ENCODE results near the gene TMEM229A.

The TMEM229A gene

DNA sequence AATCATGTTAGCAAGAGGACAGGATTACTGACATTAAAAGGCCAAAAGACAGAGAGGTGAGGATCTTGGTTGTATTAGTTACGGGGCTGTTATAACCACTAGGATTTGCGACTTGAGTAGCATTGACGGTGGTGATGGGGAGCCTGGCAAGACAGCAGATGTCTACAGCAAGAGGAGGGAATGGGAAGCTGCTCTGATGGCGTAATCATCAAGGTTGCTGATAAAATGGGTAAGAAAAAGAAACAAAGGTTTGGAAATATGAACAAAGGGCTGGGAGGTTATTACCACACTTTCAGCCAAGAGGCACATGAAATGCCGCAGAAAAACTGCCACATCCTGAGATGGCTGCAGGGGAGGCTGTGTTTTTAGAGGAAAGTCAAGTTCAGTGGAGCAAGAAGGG, 33.9 kb downstream of the TMEM229A start:
- TF ChIP-seq EGR1 (IDR thresholded peaks at IDR 0.05) (no peak), CEBPB (IDR thresholded peaks at IDR 0.05) (no peak), EP300 (IDR thresholded peaks at IDR 0.05; ENCODE audit: borderline replicate concordance) (no peak)
- TF ChIP-seq, protein P1, sequence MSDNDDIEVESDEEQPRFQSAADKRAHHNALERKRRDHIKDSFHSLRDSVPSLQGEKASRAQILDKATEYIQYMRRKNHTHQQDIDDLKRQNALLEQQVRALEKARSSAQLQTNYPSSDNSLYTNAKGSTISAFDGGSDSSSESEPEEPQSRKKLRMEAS (IDR thresholded peaks at IDR 0.05) = no peak

DNA sequence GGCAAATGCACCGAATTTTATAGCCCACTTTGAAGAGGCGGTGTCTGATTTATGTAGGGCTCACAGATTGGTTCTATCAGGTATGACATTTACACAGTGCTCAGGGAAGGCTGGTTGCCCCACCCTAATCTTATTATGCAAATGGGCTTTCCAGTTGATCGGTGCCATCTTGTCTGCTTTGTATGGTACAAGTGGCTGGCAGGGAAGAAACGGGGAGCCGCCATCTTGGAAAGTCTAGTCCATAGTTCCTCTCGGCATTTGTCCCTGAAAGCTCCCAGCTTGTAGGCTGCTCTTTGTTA, 36.6 kb downstream of the TMEM229A start:
- no peak for TF ChIP-seq RAD21 (IDR thresholded peaks at IDR 0.05; ENCODE audit: low read depth)
- no peak for TF ChIP-seq TCF12 (IDR thresholded peaks at IDR 0.05; ENCODE audit: low read depth)
- no peak for TF ChIP-seq YY1 (IDR thresholded peaks at IDR 0.05; ENCODE audit: low read depth)
- no peak for TF ChIP-seq EP300 (IDR thresholded peaks at IDR 0.05; ENCODE audit: borderline replicate concordance)
- no peak for TF ChIP-seq FOXM1 (IDR thresholded peaks at IDR 0.05; ENCODE audit: borderline replicate concordance, low read depth)
- TF ChIP-seq, protein P2, sequence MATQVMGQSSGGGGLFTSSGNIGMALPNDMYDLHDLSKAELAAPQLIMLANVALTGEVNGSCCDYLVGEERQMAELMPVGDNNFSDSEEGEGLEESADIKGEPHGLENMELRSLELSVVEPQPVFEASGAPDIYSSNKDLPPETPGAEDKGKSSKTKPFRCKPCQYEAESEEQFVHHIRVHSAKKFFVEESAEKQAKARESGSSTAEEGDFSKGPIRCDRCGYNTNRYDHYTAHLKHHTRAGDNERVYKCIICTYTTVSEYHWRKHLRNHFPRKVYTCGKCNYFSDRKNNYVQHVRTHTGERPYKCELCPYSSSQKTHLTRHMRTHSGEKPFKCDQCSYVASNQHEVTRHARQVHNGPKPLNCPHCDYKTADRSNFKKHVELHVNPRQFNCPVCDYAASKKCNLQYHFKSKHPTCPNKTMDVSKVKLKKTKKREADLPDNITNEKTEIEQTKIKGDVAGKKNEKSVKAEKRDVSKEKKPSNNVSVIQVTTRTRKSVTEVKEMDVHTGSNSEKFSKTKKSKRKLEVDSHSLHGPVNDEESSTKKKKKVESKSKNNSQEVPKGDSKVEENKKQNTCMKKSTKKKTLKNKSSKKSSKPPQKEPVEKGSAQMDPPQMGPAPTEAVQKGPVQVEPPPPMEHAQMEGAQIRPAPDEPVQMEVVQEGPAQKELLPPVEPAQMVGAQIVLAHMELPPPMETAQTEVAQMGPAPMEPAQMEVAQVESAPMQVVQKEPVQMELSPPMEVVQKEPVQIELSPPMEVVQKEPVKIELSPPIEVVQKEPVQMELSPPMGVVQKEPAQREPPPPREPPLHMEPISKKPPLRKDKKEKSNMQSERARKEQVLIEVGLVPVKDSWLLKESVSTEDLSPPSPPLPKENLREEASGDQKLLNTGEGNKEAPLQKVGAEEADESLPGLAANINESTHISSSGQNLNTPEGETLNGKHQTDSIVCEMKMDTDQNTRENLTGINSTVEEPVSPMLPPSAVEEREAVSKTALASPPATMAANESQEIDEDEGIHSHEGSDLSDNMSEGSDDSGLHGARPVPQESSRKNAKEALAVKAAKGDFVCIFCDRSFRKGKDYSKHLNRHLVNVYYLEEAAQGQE (IDR thresholded peaks at IDR 0.05; ENCODE audit: low read depth) = no peak
- TF ChIP-seq, protein P3, sequence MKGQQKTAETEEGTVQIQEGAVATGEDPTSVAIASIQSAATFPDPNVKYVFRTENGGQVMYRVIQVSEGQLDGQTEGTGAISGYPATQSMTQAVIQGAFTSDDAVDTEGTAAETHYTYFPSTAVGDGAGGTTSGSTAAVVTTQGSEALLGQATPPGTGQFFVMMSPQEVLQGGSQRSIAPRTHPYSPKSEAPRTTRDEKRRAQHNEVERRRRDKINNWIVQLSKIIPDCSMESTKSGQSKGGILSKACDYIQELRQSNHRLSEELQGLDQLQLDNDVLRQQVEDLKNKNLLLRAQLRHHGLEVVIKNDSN (IDR thresholded peaks at IDR 0.05) = no peak
- TF ChIP-seq, protein P1 (IDR thresholded peaks at IDR 0.05) = no peak
- no peak for TF ChIP-seq NFIC (IDR thresholded peaks at IDR 0.05)
- TF ChIP-seq CREB1 (IDR thresholded peaks at IDR 0.05; ENCODE audit: low read depth) = no peak
- no peak for TF ChIP-seq CEBPB (IDR thresholded peaks at IDR 0.05)
- TF ChIP-seq TAF1 (IDR thresholded peaks at IDR 0.05; ENCODE audit: low read depth) = no peak
- TF ChIP-seq TEAD4 (IDR thresholded peaks at IDR 0.05) = no peak
- no peak for TF ChIP-seq ZBTB7A (IDR thresholded peaks at IDR 0.05; ENCODE audit: low read depth)
- TF ChIP-seq EGR1 (IDR thresholded peaks at IDR 0.05) = no peak

DNA sequence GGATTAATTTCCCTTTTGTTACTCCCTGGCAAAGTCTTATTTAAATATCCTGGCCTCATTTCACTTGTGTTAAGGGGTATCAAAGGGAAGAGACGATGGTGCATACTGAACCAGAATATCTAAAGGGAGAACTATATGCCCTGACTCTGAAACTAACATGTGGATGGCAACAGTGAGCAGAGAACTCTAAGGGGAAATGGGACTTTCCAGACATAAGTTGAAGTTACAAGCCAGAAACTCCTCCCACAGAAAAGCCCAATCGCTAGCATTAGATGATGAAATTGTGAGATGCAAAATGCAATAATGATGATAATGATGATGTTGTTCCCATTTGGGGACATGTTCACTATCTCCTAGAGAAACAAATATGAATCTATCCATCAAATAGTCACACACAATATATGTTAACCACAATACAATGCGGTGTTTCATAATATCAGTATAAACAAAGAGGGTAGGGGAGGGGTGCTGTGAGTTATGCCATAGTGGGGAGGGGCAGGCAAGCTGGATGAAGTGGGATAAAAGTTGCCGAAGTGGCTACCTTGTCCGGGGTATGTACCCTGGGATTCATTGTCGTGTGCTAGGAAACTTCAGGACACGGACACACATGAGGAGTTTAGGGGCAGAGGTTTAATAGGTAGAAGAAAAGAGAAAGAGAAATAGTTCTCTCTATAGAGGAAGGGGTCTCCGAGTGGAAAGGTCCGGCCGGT, 37.1 kb downstream of the TMEM229A start:
- TF ChIP-seq, protein P3 (IDR thresholded peaks at IDR 0.05) = no peak
- no peak for TF ChIP-seq RAD21 (IDR thresholded peaks at IDR 0.05; ENCODE audit: low read depth)
- no peak for TF ChIP-seq EP300 (IDR thresholded peaks at IDR 0.05; ENCODE audit: borderline replicate concordance)
- no peak for TF ChIP-seq TEAD4 (IDR thresholded peaks at IDR 0.05)
- TF ChIP-seq, protein P1 (IDR thresholded peaks at IDR 0.05) = no peak
- no peak for TF ChIP-seq YY1 (IDR thresholded peaks at IDR 0.05; ENCODE audit: low read depth)
- no peak for TF ChIP-seq CREB1 (IDR thresholded peaks at IDR 0.05; ENCODE audit: low read depth)
- TF ChIP-seq EGR1 (IDR thresholded peaks at IDR 0.05) = no peak
- TF ChIP-seq TAF1 (IDR thresholded peaks at IDR 0.05; ENCODE audit: low read depth) = no peak
- TF ChIP-seq CEBPB (IDR thresholded peaks at IDR 0.05) = no peak
- TF ChIP-seq FOXM1 (IDR thresholded peaks at IDR 0.05; ENCODE audit: borderline replicate concordance, low read depth) = no peak
- no peak for TF ChIP-seq NFIC (IDR thresholded peaks at IDR 0.05)
- TF ChIP-seq, protein P2 (IDR thresholded peaks at IDR 0.05; ENCODE audit: low read depth) = no peak

DNA sequence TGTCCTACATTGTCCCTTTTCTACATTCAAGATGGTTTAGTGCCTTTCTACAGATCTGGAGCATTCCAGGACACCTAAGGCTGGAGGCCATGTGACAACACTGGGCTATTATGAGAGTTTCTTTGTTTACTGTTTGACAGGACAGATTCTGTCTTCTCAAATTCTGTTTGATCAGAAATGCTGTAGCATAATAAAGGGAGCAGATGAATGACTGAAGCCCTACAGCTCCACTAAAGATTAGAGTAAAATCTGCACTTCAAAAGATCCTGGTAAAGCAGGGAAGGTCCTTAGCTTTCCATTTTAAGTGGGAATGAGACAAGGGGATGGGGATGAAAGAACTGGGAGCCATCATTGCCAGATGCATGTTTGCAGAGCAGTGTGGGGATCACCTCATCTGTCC, 38.4 kb downstream of the TMEM229A start:
- TF ChIP-seq ZBTB7A (IDR thresholded peaks at IDR 0.05; ENCODE audit: low read depth) = no peak

DNA sequence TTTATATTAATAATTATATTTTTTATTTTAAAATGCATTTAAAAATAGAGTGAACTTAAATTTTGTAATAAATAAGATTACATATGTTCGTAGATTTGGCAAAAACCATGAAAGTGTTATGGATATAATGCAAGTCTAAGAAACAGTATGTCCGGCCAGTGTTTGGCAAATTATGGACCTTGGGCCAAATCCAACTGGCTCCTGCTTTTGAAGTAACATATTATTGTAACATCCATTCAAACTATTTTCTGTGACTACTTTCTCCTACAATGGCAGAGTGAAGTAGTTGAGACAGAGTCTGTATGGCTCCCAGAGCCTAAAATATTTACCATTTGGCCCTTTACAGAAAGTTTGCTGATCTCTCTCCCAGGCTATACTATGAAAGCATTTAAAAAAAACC, 38.9 kb downstream of the TMEM229A start:
- TF ChIP-seq, protein P1 (IDR thresholded peaks at IDR 0.05) = no peak
- TF ChIP-seq NFIC (IDR thresholded peaks at IDR 0.05) (no peak), ZBTB7A (IDR thresholded peaks at IDR 0.05; ENCODE audit: low read depth) (no peak), TCF12 (IDR thresholded peaks at IDR 0.05; ENCODE audit: low read depth) (no peak), EP300 (IDR thresholded peaks at IDR 0.05; ENCODE audit: borderline replicate concordance) (no peak), CEBPB (IDR thresholded peaks at IDR 0.05) (no peak), TEAD4 (IDR thresholded peaks at IDR 0.05) (no peak), CREB1 (IDR thresholded peaks at IDR 0.05; ENCODE audit: low read depth) (no peak), YY1 (IDR thresholded peaks at IDR 0.05; ENCODE audit: low read depth) (no peak), FOXM1 (IDR thresholded peaks at IDR 0.05; ENCODE audit: borderline replicate concordance, low read depth) (no peak), TAF1 (IDR thresholded peaks at IDR 0.05; ENCODE audit: low read depth) (no peak), RAD21 (IDR thresholded peaks at IDR 0.05; ENCODE audit: low read depth) (no peak)
- TF ChIP-seq, protein P3 (IDR thresholded peaks at IDR 0.05) = no peak
